HG02759 (cell line): Measurements from ENCODE around the gene PTPRJ.

Experiments used
- ATAC-seq: cut with Tn5 transposase; IDR thresholded peaks from one replicate; pipeline ENCODE4 v1.9.1; 2021; ENCODE audit warnings: mild to moderate bottlenecking, moderate library complexity; ENCODE audit not compliant: unreplicated experiment

Gene PTPRJ

GRCh38 chr11:48141475-48142122 is 161.2 kb downstream of the PTPRJ start:
- no peak for ATAC-seq

- no peak for ATAC-seq
These were observed 162.5 kb downstream of the PTPRJ start for GRCh38 chr11:48142889-48143288.

- no peak for ATAC-seq
These were observed 168.4 kb downstream of the PTPRJ start for GRCh38 chr11:48148749-48149148.

GRCh38 chr11:48150213-48150612 is 169.9 kb downstream of the PTPRJ start:
- no peak for ATAC-seq

GRCh38 chr11:48154151-48154550 is 173.8 kb downstream of the PTPRJ start:
- no peak for ATAC-seq

GRCh38 chr11:48161951-48162884 is 181.9 kb downstream of the PTPRJ start:
- no peak for ATAC-seq

- ATAC-seq, result no peak
These were observed 182.5 kb downstream of the PTPRJ start for GRCh38 chr11:48162885-48163268.

- no peak for ATAC-seq
These were observed 183.2 kb downstream of the PTPRJ start for GRCh38 chr11:48163360-48164100.

GRCh38 chr11:48164836-48165235 is 184.5 kb downstream of the PTPRJ start:
- ATAC-seq, result no peak

GRCh38 chr11:48165426-48165825 is 185.1 kb downstream of the PTPRJ start:
- no peak for ATAC-seq

GRCh38 chr11:48167380-48167779 is 187.0 kb downstream of the PTPRJ start:
- ATAC-seq, result no peak

GRCh38 chr11:48168815-48169214 is 188.5 kb downstream of the PTPRJ start:
- ATAC-seq, result no peak

- ATAC-seq, result no peak
These were observed 188.9 kb downstream of the PTPRJ start for GRCh38 chr11:48169259-48169658.

GRCh38 chr11:48169717-48170116 is 189.4 kb downstream of the PTPRJ start:
- ATAC-seq, result no peak

- no peak for ATAC-seq
These were observed 190.2 kb downstream of the PTPRJ start for GRCh38 chr11:48170241-48171233.

- ATAC-seq, result peak; percentile 90
These were observed 192.7 kb downstream of the PTPRJ start for GRCh38 chr11:48172818-48173609.

GRCh38 chr11:48177661-48178060 is 197.3 kb downstream of the PTPRJ start:
- no peak for ATAC-seq

GRCh38 chr11:48180627-48181026 is 200.3 kb downstream of the PTPRJ start:
- ATAC-seq, result no peak

GRCh38 chr11:48182860-48183526 is 202.6 kb downstream of the PTPRJ start:
- no peak for ATAC-seq
